ENCODE data around the gene TAL2. TPM values are rescaled to one million over a fixed set of nuclear protein-coding genes. Genes with fewer than 3 reads are reported as not detected.

Gene TAL2
- total and polyA plus RNA-seq, 9 of the 15 experiments (the other 6 are each of a cell fraction or from before 2014, with no cell fraction given): 0.21 to 3.7 (median 1.1) TPM; not detected in 1

DNA sequence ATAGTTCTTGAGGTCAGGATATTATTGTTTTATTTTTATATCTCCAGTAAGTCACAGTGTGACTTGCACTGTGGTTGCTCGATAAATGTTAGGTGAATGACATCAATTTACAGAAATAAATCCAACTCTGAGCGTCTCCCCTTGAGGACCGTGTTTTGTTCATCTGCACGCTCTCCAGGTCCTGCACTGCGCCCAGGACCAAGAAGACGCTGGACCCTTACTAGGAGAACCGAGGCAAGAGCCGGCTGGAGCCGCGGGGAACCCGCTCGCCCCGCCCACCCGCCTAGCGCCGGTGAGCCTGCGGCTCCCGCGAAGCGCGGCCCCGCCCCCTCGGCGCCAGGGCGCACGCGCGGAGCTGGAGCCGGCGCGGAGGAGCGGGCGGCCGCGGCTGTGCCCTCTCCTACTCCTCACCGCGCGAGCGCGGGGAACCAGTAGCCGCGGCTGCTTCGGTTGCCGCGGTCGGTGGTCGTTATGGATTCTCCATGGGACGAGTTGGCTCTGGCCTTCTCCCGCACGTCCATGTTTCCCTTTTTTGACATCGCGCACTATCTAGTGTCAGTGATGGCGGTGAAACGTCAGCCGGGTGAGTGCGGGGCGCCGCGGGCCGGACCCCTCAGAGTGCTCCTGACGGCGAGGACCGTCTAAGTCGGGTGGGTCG, 32.1 kb downstream of the TAL2 start, which contains the start of gene TMEM38B (continued):
- TF ChIP-seq, protein P1, sequence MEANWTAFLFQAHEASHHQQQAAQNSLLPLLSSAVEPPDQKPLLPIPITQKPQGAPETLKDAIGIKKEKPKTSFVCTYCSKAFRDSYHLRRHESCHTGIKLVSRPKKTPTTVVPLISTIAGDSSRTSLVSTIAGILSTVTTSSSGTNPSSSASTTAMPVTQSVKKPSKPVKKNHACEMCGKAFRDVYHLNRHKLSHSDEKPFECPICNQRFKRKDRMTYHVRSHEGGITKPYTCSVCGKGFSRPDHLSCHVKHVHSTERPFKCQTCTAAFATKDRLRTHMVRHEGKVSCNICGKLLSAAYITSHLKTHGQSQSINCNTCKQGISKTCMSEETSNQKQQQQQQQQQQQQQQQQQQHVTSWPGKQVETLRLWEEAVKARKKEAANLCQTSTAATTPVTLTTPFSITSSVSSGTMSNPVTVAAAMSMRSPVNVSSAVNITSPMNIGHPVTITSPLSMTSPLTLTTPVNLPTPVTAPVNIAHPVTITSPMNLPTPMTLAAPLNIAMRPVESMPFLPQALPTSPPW (CRISPR knock-in tag; IDR thresholded peaks at IDR 0.05): peak; percentile 54
- no peak for TF ChIP-seq ZBTB8A (IDR thresholded peaks at IDR 0.05; ENCODE audit: partially characterized antibody)
- TF ChIP-seq PHTF2 (CRISPR knock-in tag; IDR thresholded peaks at IDR 0.05): no peak
- TF ChIP-seq ZNF79 (CRISPR knock-in tag; IDR thresholded peaks at IDR 0.05; ENCODE audit: low read depth): no peak
- no peak for TF ChIP-seq SMARCC2 (IDR thresholded peaks at IDR 0.05; ENCODE audit: low read depth)
- TF ChIP-seq ZNF24 (IDR thresholded peaks at IDR 0.05): no peak
- TF ChIP-seq, protein P2, sequence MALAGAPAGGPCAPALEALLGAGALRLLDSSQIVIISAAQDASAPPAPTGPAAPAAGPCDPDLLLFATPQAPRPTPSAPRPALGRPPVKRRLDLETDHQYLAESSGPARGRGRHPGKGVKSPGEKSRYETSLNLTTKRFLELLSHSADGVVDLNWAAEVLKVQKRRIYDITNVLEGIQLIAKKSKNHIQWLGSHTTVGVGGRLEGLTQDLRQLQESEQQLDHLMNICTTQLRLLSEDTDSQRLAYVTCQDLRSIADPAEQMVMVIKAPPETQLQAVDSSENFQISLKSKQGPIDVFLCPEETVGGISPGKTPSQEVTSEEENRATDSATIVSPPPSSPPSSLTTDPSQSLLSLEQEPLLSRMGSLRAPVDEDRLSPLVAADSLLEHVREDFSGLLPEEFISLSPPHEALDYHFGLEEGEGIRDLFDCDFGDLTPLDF (CRISPR knock-in tag; IDR thresholded peaks at IDR 0.05): no peak
- TF ChIP-seq MBD2 (IDR thresholded peaks at IDR 0.05; ENCODE audit: borderline replicate concordance, low read depth): 0 out of 2 replicates have a peak, but pooled peaks have one; percentile 12
- TF ChIP-seq CEBPG (CRISPR knock-in tag; IDR thresholded peaks at IDR 0.05): no peak
- TF ChIP-seq CEBPG (tag; conservative IDR thresholded peaks at IDR 0.05 in 1 of 2, IDR thresholded peaks at IDR 0.05 in 1 of 2): no peak
- TF ChIP-seq CCAR2 (IDR thresholded peaks at IDR 0.05; ENCODE audit: low read depth, low read length): no peak
- TF ChIP-seq IRF2 (CRISPR knock-in tag; IDR thresholded peaks at IDR 0.05): no peak
- 0 out of 2 replicates have a peak, but pooled peaks have one; percentile 64 for TF ChIP-seq GATAD2B (IDR thresholded peaks at IDR 0.05; ENCODE audit: borderline replicate concordance)
- TF ChIP-seq, protein P3, sequence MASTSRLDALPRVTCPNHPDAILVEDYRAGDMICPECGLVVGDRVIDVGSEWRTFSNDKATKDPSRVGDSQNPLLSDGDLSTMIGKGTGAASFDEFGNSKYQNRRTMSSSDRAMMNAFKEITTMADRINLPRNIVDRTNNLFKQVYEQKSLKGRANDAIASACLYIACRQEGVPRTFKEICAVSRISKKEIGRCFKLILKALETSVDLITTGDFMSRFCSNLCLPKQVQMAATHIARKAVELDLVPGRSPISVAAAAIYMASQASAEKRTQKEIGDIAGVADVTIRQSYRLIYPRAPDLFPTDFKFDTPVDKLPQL (IDR thresholded peaks at IDR 0.05; ENCODE audit: extremely low read depth, insufficient read length): no peak
- TF ChIP-seq, protein P4, sequence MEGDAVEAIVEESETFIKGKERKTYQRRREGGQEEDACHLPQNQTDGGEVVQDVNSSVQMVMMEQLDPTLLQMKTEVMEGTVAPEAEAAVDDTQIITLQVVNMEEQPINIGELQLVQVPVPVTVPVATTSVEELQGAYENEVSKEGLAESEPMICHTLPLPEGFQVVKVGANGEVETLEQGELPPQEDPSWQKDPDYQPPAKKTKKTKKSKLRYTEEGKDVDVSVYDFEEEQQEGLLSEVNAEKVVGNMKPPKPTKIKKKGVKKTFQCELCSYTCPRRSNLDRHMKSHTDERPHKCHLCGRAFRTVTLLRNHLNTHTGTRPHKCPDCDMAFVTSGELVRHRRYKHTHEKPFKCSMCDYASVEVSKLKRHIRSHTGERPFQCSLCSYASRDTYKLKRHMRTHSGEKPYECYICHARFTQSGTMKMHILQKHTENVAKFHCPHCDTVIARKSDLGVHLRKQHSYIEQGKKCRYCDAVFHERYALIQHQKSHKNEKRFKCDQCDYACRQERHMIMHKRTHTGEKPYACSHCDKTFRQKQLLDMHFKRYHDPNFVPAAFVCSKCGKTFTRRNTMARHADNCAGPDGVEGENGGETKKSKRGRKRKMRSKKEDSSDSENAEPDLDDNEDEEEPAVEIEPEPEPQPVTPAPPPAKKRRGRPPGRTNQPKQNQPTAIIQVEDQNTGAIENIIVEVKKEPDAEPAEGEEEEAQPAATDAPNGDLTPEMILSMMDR (IDR thresholded peaks at IDR 0.05 in 2 of 3, conservative IDR thresholded peaks at IDR 0.05 in 1 of 3; ENCODE audit: insufficient read depth in 2 of 3, low read depth in 1 of 3, low read length in 3 of 3): no peak
- TF ChIP-seq CREM (IDR thresholded peaks at IDR 0.05; ENCODE audit: low read depth): peak; percentile 39
- no peak for TF ChIP-seq SIX5 (IDR thresholded peaks at IDR 0.05; ENCODE audit: borderline replicate concordance in 1 of 2, insufficient read depth in 1 of 2, low read depth in 1 of 2, low read length in 2 of 2)
- TF ChIP-seq, protein P5, sequence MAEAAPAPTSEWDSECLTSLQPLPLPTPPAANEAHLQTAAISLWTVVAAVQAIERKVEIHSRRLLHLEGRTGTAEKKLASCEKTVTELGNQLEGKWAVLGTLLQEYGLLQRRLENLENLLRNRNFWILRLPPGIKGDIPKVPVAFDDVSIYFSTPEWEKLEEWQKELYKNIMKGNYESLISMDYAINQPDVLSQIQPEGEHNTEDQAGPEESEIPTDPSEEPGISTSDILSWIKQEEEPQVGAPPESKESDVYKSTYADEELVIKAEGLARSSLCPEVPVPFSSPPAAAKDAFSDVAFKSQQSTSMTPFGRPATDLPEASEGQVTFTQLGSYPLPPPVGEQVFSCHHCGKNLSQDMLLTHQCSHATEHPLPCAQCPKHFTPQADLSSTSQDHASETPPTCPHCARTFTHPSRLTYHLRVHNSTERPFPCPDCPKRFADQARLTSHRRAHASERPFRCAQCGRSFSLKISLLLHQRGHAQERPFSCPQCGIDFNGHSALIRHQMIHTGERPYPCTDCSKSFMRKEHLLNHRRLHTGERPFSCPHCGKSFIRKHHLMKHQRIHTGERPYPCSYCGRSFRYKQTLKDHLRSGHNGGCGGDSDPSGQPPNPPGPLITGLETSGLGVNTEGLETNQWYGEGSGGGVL (CRISPR knock-in tag; IDR thresholded peaks at IDR 0.05): no peak
- no peak for TF ChIP-seq GABPB1 (CRISPR knock-in tag; IDR thresholded peaks at IDR 0.05)
- TF ChIP-seq, protein P6, sequence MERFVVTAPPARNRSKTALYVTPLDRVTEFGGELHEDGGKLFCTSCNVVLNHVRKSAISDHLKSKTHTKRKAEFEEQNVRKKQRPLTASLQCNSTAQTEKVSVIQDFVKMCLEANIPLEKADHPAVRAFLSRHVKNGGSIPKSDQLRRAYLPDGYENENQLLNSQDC (CRISPR knock-in tag; IDR thresholded peaks at IDR 0.05): no peak
- TF ChIP-seq RB1 (IDR thresholded peaks at IDR 0.05; ENCODE audit: low read depth): peak; percentile 81

All from K562 (cell line).